ENCODE results near the gene UBAC2. TPM values are rescaled to one million over a fixed set of nuclear protein-coding genes. Genes with fewer than 3 reads are reported as not detected.

Gene UBAC2
- total RNA-seq, 3 donors from 2014 or later, result 57.4 to 74.2 (median 67.5) TPM

DNA sequence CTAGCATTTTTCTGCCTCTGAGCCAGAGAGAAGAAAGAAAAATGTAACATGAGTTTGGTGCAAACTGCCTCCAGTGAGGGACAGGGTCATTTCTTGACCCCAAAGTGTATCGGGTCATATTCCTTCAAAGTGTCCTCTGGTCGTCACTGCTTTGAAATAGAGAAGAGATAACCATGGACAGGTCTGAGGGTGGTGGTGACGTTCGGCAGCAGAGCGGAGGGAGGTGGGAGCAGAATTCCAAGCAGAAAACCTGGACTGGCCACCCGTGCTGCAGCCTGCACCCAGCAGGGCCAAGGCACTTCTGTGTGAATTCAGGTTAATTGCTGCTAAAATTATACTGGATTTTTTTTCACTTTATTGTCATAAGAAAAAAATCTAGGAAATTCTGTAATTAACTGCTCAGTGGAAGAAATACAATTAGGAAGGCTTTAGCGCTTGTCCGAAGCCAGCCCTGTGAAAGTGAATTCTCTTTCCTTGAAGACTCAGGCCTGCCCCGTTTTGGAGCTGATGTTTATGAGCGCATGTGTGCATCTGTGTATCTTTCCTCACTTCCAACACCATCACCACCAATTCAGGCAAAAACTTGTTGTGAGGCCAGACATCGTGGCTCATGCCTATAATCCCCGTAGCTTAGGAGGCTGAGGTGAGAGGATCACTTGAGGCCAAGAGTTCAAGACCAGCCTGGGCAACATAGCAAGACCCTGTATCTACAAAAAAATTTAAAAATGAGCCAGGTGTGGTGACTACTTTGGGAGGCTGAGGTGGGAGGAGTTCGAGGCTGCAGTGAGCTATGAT, 37.9 kb upstream of the UBAC2 start:
- TF ChIP-seq, protein P1, sequence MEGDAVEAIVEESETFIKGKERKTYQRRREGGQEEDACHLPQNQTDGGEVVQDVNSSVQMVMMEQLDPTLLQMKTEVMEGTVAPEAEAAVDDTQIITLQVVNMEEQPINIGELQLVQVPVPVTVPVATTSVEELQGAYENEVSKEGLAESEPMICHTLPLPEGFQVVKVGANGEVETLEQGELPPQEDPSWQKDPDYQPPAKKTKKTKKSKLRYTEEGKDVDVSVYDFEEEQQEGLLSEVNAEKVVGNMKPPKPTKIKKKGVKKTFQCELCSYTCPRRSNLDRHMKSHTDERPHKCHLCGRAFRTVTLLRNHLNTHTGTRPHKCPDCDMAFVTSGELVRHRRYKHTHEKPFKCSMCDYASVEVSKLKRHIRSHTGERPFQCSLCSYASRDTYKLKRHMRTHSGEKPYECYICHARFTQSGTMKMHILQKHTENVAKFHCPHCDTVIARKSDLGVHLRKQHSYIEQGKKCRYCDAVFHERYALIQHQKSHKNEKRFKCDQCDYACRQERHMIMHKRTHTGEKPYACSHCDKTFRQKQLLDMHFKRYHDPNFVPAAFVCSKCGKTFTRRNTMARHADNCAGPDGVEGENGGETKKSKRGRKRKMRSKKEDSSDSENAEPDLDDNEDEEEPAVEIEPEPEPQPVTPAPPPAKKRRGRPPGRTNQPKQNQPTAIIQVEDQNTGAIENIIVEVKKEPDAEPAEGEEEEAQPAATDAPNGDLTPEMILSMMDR (IDR thresholded peaks at IDR 0.05), result no peak
- no peak overlapping the region for H3K4me3 ChIP-seq
- no peaks in the 10 kb centered on the region for H3K4me1 ChIP-seq (ENCODE audit: low read depth)
- H3K9me3 ChIP-seq, result no peaks in the 10 kb centered on the region
- ATAC-seq, result no peak
- no peaks in the 10 kb centered on the region for H3K36me3 ChIP-seq (ENCODE audit: low read depth)
- no peak for DNase-seq
- intact Hi-C loops (cut with DNase I, micrococcal nuclease), result no loop called here

DNA sequence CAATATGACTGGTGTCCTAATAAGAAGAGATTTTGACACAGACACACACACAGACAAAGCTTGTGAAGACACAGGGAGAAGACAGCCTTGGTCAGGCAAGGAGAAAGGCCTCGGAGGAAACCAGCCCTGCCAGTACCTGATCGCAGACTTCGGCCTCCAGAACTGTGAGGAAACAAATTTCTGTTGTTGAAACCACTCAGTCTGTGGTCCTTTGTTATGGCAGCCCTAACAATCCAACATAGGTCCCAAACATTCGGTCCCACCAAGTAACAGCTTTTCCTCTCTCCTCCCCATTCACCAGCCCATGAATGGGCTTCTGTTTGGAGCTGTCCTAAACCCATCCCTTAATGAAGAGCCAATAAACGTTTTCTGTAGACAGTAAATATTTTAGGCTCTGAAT, 36.4 kb upstream of the UBAC2 start:
- no peak for DNase-seq
- TF ChIP-seq, protein P1 (IDR thresholded peaks at IDR 0.05), result no peak
- Histone ChIP-seq H3K4me1 (ENCODE audit: low read depth) (no peaks in the 10 kb centered on the region), H3K9me3 (no peaks in the 10 kb centered on the region), H3K36me3 (ENCODE audit: low read depth) (no peaks in the 10 kb centered on the region), H3K4me3 (no peak overlapping the region)
- no peak for ATAC-seq
- intact Hi-C loops (cut with DNase I, micrococcal nuclease), result no loop called here

DNA sequence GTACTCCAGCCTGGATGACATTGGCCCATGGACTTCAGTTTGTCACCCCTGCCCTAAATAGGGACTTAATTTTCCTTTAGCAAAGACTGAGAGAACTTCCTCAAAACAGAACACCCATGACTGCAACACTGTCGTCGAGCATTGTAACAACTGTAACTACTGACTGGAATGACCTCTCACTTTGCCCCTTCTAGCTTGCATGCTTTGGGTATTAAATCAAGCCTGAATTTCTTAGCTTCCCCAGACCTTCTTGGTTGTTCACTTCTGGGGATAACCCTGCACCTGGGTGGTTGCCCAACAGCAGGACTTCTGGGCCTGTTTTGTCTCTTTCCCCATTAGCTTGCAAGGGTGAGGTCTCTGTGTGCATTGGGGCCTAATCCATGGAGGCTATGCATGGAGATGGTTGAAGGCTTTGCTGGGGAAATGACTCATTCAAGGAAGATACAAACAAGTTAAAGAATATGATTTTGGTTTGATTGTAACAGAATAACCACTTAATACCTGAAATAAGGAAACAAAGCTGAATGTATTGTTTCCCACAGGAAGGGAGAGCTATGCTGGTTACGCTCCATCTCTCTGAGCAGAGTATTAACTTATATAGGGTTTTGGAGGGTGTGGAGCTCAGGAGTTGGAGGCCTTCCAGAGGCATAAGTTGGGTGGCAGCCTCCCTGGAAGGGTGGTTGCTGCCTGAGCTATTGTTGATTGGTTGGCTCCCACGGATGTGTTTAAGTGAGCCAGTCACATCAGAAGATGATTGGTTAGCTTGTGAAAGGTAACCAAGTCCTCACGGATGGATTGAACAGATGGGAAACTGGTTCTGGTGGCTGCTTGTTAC, 34.7 kb upstream of the UBAC2 start:
- intact Hi-C loops (cut with DNase I, micrococcal nuclease), result no loop called here
- Histone ChIP-seq H3K36me3 (ENCODE audit: low read depth) (no peaks in the 10 kb centered on the region), H3K9me3 (no peaks in the 10 kb centered on the region), H3K4me3 (no peak overlapping the region), H3K4me1 (ENCODE audit: low read depth) (no peaks in the 10 kb centered on the region)
- DNase-seq, result no peak
- TF ChIP-seq, protein P1 (IDR thresholded peaks at IDR 0.05), result no peak
- peak; percentile 87 for ATAC-seq

DNA sequence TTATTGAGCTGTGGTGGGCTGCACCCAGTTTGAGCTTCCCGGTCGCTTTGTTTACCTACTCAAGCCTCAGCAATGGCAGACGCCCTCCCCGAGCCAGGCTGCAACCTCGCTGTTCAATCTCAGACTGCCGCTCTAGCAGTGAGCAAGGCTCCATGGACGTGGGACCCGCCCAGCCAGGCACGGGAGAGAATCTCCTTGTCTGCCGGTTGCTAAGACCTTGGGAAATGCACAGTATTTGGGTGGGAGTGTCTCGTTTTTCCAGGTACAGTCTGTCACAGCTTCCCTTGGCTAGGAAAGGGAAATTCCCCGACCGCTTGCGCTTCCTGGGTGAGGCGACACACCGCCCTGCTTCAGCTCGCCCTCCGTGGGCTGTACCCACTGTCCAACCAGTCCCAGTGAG, 27.7 kb upstream of the UBAC2 start:
- no peaks in the 10 kb centered on the region for H3K9me3 ChIP-seq
- no peaks in the 10 kb centered on the region for H3K36me3 ChIP-seq (ENCODE audit: low read depth)
- no peak for DNase-seq
- TF ChIP-seq, protein P1 (IDR thresholded peaks at IDR 0.05), result no peak
- H3K4me1 ChIP-seq (ENCODE audit: low read depth), result no peaks in the 10 kb centered on the region
- no peak overlapping the region for H3K4me3 ChIP-seq
- intact Hi-C loops (cut with DNase I, micrococcal nuclease), result no loop called here
- ATAC-seq, result no peak

DNA sequence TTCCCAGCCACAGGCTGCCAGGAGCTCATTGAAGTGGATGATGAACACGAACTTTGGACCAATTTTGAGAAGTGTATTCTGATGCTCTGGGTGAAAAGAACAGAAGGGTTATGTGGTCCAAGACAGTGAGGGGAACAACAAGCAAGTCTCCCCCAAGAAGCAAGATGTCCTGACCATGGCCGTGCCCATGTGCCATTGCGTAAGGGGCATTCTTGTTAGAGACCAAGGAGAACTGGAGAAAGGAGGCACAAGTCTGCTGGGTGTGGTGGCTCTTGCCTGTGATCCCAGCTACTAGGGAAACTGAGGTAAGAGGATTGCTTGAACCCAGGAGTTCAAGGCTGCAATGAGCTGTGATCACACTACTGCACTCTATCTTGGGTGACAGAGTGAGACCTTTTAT, 27.0 kb upstream of the UBAC2 start:
- no peak for DNase-seq
- ATAC-seq, result no peak
- H3K4me3 ChIP-seq, result no peak overlapping the region
- intact Hi-C loops (cut with DNase I, micrococcal nuclease), result no loop called here
- no peaks in the 10 kb centered on the region for H3K4me1 ChIP-seq (ENCODE audit: low read depth)
- H3K9me3 ChIP-seq, result no peaks in the 10 kb centered on the region
- H3K36me3 ChIP-seq (ENCODE audit: low read depth), result no peaks in the 10 kb centered on the region
- TF ChIP-seq, protein P1 (IDR thresholded peaks at IDR 0.05), result no peak
